ENCODE data around the gene COL4A4.

DNA sequence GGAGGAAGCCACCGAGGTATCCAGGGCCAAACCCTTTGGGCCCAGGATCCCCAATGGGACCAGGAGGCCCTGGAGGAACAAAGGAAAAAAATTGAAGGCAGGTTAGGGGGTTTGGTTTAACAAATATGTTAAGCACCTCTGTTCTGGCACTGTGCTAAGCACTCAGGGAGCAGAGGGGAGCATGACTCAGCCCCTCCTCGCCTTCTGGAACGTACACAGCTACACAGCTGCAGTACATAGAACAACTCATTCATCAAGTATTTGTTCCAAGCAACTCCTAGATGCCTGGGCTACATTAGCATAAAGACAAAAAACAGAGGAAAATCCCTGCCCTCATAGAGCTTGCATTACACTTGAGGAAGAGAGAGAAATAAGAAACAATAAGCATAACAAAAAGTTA, 153.6 kb downstream of the COL4A4 start:
- TF ChIP-seq, protein P1, sequence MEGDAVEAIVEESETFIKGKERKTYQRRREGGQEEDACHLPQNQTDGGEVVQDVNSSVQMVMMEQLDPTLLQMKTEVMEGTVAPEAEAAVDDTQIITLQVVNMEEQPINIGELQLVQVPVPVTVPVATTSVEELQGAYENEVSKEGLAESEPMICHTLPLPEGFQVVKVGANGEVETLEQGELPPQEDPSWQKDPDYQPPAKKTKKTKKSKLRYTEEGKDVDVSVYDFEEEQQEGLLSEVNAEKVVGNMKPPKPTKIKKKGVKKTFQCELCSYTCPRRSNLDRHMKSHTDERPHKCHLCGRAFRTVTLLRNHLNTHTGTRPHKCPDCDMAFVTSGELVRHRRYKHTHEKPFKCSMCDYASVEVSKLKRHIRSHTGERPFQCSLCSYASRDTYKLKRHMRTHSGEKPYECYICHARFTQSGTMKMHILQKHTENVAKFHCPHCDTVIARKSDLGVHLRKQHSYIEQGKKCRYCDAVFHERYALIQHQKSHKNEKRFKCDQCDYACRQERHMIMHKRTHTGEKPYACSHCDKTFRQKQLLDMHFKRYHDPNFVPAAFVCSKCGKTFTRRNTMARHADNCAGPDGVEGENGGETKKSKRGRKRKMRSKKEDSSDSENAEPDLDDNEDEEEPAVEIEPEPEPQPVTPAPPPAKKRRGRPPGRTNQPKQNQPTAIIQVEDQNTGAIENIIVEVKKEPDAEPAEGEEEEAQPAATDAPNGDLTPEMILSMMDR (conservative IDR thresholded peaks at IDR 0.05; ENCODE audit: low read depth, low read length): no peak
- TF ChIP-seq POLR2A (IDR thresholded peaks at IDR 0.05; ENCODE audit: low read depth, low read length) (no peak), RFX5 (IDR thresholded peaks at IDR 0.05; ENCODE audit: low read depth, low read length) (no peak), SMC3 (IDR thresholded peaks at IDR 0.05; ENCODE audit: low read depth, low read length) (no peak)
